ENCODE measurements around the gene TASP1. TPM values are rescaled to one million over a fixed set of nuclear protein-coding genes. Genes with fewer than 3 reads are reported as not detected.

TASP1 gene
- total RNA-seq, 4 donors from 2014 or later = 6.6 to 21.5 (median 9.8) TPM

- no peak for DNase-seq
- H3K9me3 ChIP-seq = no peaks in the 10 kb centered on the region
- no peaks in the 10 kb centered on the region for H3K4me1 ChIP-seq
- TF ChIP-seq CTCF (IDR thresholded peaks at IDR 0.05) = no peak
- no peak for TF ChIP-seq POLR2A (IDR thresholded peaks at IDR 0.05)
- no peak overlapping the region for H3K4me3 ChIP-seq
- no peaks in the 10 kb centered on the region for H3K27me3 ChIP-seq
- no peak overlapping the region for H3K27ac ChIP-seq
- no peaks in the 10 kb centered on the region for H3K36me3 ChIP-seq
Observed at GRCh38 chr20:13402986-13403385, 235.7 kb downstream of the TASP1 start.

GRCh38 chr20:13402171-13402760 lies 236.5 kb downstream of the TASP1 start:
- Histone ChIP-seq H3K4me1 (no peaks in the 10 kb centered on the region), H3K4me3 (no peak overlapping the region), H3K27ac (no peak overlapping the region), H3K9me3 (no peaks in the 10 kb centered on the region), H3K36me3 (no peaks in the 10 kb centered on the region), H3K27me3 (no peaks in the 10 kb centered on the region)
- DNase-seq = no peak
- TF ChIP-seq POLR2A (IDR thresholded peaks at IDR 0.05) (no peak), CTCF (IDR thresholded peaks at IDR 0.05) (no peak)

GRCh38 chr20:13401596-13401995 lies 237.1 kb downstream of the TASP1 start:
- no peaks in the 10 kb centered on the region for H3K4me1 ChIP-seq
- no peaks in the 10 kb centered on the region for H3K36me3 ChIP-seq
- no peaks in the 10 kb centered on the region for H3K27me3 ChIP-seq
- no peak overlapping the region for H3K27ac ChIP-seq
- TF ChIP-seq CTCF (IDR thresholded peaks at IDR 0.05) = no peak
- TF ChIP-seq POLR2A (IDR thresholded peaks at IDR 0.05) = no peak
- no peaks in the 10 kb centered on the region for H3K9me3 ChIP-seq
- no peak for DNase-seq
- no peak overlapping the region for H3K4me3 ChIP-seq

GRCh38 chr20:13400453-13400852 lies 238.3 kb downstream of the TASP1 start:
- Histone ChIP-seq H3K4me3 (no peak overlapping the region), H3K27ac (no peak overlapping the region), H3K9me3 (no peaks in the 10 kb centered on the region), H3K27me3 (no peaks in the 10 kb centered on the region), H3K4me1 (no peaks in the 10 kb centered on the region), H3K36me3 (no peaks in the 10 kb centered on the region)
- no peak for DNase-seq
- TF ChIP-seq CTCF (IDR thresholded peaks at IDR 0.05) = no peak
- no peak for TF ChIP-seq POLR2A (IDR thresholded peaks at IDR 0.05)

- no peak for TF ChIP-seq POLR2A (IDR thresholded peaks at IDR 0.05)
- no peak for TF ChIP-seq CTCF (IDR thresholded peaks at IDR 0.05)
- no peak overlapping the region for H3K4me3 ChIP-seq
- no peaks in the 10 kb centered on the region for H3K9me3 ChIP-seq
- DNase-seq = no peak
- H3K36me3 ChIP-seq = no peaks in the 10 kb centered on the region
- H3K27ac ChIP-seq = no peak overlapping the region
- H3K4me1 ChIP-seq = no peaks in the 10 kb centered on the region
- no peaks in the 10 kb centered on the region for H3K27me3 ChIP-seq
Observed at GRCh38 chr20:13397300-13397724, 241.4 kb downstream of the TASP1 start.

GRCh38 chr20:13396826-13397225 lies 241.9 kb downstream of the TASP1 start:
- H3K9me3 ChIP-seq = no peaks in the 10 kb centered on the region
- DNase-seq = no peak
- no peaks in the 10 kb centered on the region for H3K27me3 ChIP-seq
- H3K36me3 ChIP-seq = no peaks in the 10 kb centered on the region
- H3K4me3 ChIP-seq = no peak overlapping the region
- no peak for TF ChIP-seq POLR2A (IDR thresholded peaks at IDR 0.05)
- no peaks in the 10 kb centered on the region for H3K4me1 ChIP-seq
- H3K27ac ChIP-seq = peak overlapping the region in 1 of 4 donors; percentile 18

All from Peyer's patch (tissue), 4 donors.